Left ventricle myocardium superior (tissue), 1 donor: ENCODE results near the gene ZBTB6. TPM values are rescaled to one million over a fixed set of nuclear protein-coding genes. Genes with fewer than 3 reads are reported as not detected.

Experiments used
- ATAC-seq: fragments of 200-7000 bp; cut with Tn5 transposase; one replicate; pipeline ENCODE4 v1.9.1; 2020; ENCODE audit warnings: mild to moderate bottlenecking, moderate library complexity
- DNase-seq: peaks from one replicate; pipeline ENCODE4 v3.0.0-alpha.2; 2020
- intact Hi-C: fragments of 100-400 bp; cut with micrococcal nuclease; formaldehyde crosslinking; loops from one replicate; pipeline ENCODE4 v1.11.0; 2022
- long read RNA-seq: library from polyadenylated mRNA; unstranded; transcript quantifications from one replicate; pipeline ENCODE4 v2.0.0, GENCODE V29; 2021
- total RNA-seq: library from RNA; stranded (reverse); fragmentation: NEBNext Ultra II Directional; extraction: Animal tissue kit (Norgen Biotek cat#: 25700); gene quantifications from one replicate; pipeline ENCODE4 v1.2.1, GENCODE V29; 2021
- donor health status: DM: no; HTN: yes; CAD: no; lungs with severe emphysema.

The ZBTB6 gene
- total RNA-seq = 5.8 TPM
- long read RNA-seq, full-length matches to known transcripts = 3 of 8 reads
- long read RNA-seq, partial matches to known transcripts = 0 of 8 reads
- long read RNA-seq, other reads (novel, unspliced or antisense) = 5 of 8 reads

GRCh38 chr9:122912964-122913673, at the start of gene ZBTB6:
TSS of gene ZBTB6 (minus strand) at chr9:122913323. CDS start at chr9:122912072, 1,251 bp downstream.
- intact Hi-C loops = no loop called here
- ATAC-seq (peak; percentile 99), DNase-seq (peak; percentile 68)

- ATAC-seq (no peak), DNase-seq (no peak)
- intact Hi-C loops = no loop called here
Measured at GRCh38 chr9:122961139-122961538, 48.0 kb upstream of the ZBTB6 start.

- intact Hi-C loops = no loop called here
- no peak for ATAC-seq
- DNase-seq = no peak
Measured at GRCh38 chr9:122955961-122956360, 42.8 kb upstream of the ZBTB6 start.

- DNase-seq = no peak
- no peak for ATAC-seq
- intact Hi-C loops = no loop called here
Measured at GRCh38 chr9:122954253-122954691, 41.1 kb upstream of the ZBTB6 start.

- ATAC-seq = peak; percentile 53
- DNase-seq = no peak
- intact Hi-C loops = no loop called here
Measured at GRCh38 chr9:122951056-122951455, 37.9 kb upstream of the ZBTB6 start.

GRCh38 chr9:122950263-122950662, 37.1 kb upstream of the ZBTB6 start:
- ATAC-seq (no peak), DNase-seq (no peak)
- intact Hi-C loops = no loop called here

GRCh38 chr9:122949696-122950095, 36.6 kb upstream of the ZBTB6 start:
- DNase-seq (no peak), ATAC-seq (no peak)
- intact Hi-C loops = no loop called here

GRCh38 chr9:122948313-122948712, 35.2 kb upstream of the ZBTB6 start:
- no peak for ATAC-seq
- intact Hi-C loops = no loop called here
- no peak for DNase-seq

GRCh38 chr9:122946461-122947005, 33.4 kb upstream of the ZBTB6 start:
- intact Hi-C loops = no loop called here
- ATAC-seq (no peak), DNase-seq (no peak)

GRCh38 chr9:122944960-122945888, 32.1 kb upstream of the ZBTB6 start:
- DNase-seq = no peak
- intact Hi-C loops = no loop called here
- ATAC-seq = no peak

- peak; percentile 9 for ATAC-seq
- DNase-seq = no peak
- intact Hi-C loops = no loop called here
Measured at GRCh38 chr9:122941582-122942234, 28.6 kb upstream of the ZBTB6 start.

GRCh38 chr9:122940749-122941581, 27.8 kb upstream of the ZBTB6 start, which contains the start of gene RABGAP1:
TSS of gene RABGAP1 (plus strand) at chr9:122941020. CDS start at chr9:122957060, 16,040 bp downstream.
- ATAC-seq = peak; percentile 98
- intact Hi-C loops = no loop called here
- DNase-seq = peak; percentile 100

GRCh38 chr9:122940454-122940748, 27.3 kb upstream of the ZBTB6 start:
- no peak for DNase-seq
- intact Hi-C loops = no loop called here
- ATAC-seq = no peak

- DNase-seq (no peak), ATAC-seq (no peak)
- intact Hi-C loops = no loop called here
Measured at GRCh38 chr9:122939601-122940000, 26.5 kb upstream of the ZBTB6 start.

GRCh38 chr9:122936883-122937282, 23.8 kb upstream of the ZBTB6 start:
- intact Hi-C loops = no loop called here
- ATAC-seq = no peak
- no peak for DNase-seq

GRCh38 chr9:122936464-122936863, 23.3 kb upstream of the ZBTB6 start:
- DNase-seq (no peak), ATAC-seq (no peak)
- intact Hi-C loops = no loop called here

- DNase-seq = peak; percentile 95
Measured at GRCh38 chr9:122931226-122932121, 18.4 kb upstream of the ZBTB6 start, which contains the start of gene ZBTB26. TSS of gene ZBTB26 (minus strand) at chr9:122931512. CDS start at chr9:122919934, 11,578 bp downstream.

More at GRCh38 chr9:122931226-122932121, 18.4 kb upstream of the ZBTB6 start, which contains the start of gene ZBTB26:
- peak; percentile 98 for ATAC-seq
- intact Hi-C loops = no loop called here
